GM13976 (cell line): ENCODE measurements around the gene NINL.
A peak's percentile ranks its signal among the peaks of the same experiment; 100 is the strongest.
"Not testable (repeated sequence)": the region's sequence is repeated elsewhere in the genome, so short reads cannot be mapped to it uniquely, and the experiment has no call there.

ENCODE experiments used
- DNase-seq: peaks from one replicate; pipeline ENCODE4 v3.0.0; 2012; ENCODE audit warnings: low spot score
- in situ Hi-C: fragments of 300-500 bp; cut with MboI; formaldehyde crosslinking; loops from one replicate; pipeline ENCODE4 v1.12.0; 2022; ENCODE audit warnings: low sequenced_read_pairs, mixed read lengths, inconsistent platforms; ENCODE audit not compliant: unreplicated experiment
- TF ChIP-seq, protein P1 (sequence below): IDR thresholded peaks from 2 replicates; pipeline ENCODE4 v1.5.1; 2012; ENCODE audit warnings: borderline replicate concordance, mild to moderate bottlenecking; ENCODE audit not compliant: insufficient read depth; ENCODE audit errors: extremely low read depth, missing control alignments, control extremely low read depth

Gene NINL

DNA sequence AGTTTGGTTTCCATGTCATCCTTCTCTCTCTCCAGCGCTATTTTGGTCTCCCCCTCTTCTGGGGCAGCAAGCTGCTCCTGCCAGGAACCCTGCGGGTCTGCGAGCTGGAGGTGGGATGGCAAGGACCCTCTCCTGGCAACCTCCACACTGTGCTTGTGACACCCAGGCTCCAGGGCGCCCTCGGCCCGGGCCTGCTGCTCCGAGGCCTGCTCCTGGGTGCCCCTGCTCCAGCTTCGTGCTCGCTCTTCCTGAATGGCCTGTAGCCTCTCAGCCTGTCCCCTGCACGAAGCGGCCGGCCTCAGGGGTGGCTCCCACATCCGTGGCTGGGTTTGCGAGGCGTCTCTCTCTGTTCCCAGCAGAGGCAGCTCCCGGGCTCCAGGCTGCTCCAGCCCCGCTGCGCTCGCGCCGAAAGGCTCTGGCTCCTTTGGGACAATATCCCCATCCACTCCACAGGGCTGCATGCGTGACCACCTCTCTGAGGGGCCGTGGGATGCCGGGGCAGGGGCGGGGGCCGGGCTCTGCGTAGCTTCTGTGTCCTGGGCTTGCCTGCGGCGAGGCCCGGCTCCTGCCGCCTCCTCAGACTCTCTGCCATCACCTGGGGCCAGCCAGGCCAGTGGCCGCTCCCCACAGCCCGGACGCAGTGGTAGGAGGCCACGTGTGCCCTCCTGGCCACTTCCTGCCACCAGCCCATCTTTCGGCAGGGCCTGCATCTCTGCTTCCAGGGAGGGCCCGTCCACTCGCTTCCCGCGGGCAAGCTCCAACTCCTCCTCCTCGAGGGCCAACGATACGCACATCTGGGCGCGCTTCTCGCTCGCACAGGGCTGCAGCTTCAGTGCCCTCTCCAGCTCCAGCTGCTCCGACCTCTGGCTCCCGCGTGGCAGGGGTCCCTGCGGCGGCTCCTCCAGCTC, 109.0 kb downstream of the NINL start:
- TF ChIP-seq, protein P1, sequence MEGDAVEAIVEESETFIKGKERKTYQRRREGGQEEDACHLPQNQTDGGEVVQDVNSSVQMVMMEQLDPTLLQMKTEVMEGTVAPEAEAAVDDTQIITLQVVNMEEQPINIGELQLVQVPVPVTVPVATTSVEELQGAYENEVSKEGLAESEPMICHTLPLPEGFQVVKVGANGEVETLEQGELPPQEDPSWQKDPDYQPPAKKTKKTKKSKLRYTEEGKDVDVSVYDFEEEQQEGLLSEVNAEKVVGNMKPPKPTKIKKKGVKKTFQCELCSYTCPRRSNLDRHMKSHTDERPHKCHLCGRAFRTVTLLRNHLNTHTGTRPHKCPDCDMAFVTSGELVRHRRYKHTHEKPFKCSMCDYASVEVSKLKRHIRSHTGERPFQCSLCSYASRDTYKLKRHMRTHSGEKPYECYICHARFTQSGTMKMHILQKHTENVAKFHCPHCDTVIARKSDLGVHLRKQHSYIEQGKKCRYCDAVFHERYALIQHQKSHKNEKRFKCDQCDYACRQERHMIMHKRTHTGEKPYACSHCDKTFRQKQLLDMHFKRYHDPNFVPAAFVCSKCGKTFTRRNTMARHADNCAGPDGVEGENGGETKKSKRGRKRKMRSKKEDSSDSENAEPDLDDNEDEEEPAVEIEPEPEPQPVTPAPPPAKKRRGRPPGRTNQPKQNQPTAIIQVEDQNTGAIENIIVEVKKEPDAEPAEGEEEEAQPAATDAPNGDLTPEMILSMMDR, result no peak
- DNase-seq, result no peak
- in situ Hi-C loops, result no loop called here

DNA sequence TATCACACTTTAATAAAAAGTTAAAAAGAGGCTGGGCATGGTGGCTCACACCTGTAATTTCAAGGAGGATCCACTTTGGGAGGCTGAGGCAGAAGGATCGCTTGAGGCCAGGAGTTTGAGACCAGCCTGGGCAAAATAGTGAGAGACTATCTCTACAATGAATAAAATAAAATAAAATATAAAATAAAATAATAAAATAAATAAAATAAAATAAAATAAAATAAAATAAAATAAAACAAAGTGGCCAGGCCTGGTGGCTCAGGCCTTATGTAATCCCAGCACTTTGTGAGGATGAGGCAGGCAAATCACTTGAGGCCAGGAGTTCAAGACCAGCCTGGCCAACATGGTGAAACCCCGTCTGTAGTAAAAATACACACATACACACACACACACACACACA, 112.0 kb downstream of the NINL start:
- in situ Hi-C loops, DNase-seq: not testable (repeated sequence)

DNA sequence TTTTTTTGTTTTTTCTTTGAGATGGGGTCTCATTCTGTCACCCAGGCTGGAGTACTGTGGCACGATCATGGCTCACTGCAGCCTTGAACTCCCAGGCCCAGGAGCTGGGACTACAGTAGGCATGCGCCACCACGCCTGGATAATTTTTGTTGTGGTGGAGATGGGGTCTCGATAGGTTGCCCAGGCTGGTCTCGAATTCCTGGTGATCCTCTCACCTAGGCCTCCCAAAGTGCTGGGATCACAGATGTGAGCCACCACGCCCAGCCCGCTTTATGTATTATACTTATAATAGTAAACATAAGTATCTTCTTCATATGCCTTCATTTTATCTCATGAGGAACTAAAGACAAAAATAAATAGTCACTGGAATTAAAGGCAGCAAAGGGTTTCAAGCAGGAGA, 114.3 kb downstream of the NINL start:
- no peak for DNase-seq
- TF ChIP-seq, protein P1, result no peak
- in situ Hi-C loops, result no loop called here

DNA sequence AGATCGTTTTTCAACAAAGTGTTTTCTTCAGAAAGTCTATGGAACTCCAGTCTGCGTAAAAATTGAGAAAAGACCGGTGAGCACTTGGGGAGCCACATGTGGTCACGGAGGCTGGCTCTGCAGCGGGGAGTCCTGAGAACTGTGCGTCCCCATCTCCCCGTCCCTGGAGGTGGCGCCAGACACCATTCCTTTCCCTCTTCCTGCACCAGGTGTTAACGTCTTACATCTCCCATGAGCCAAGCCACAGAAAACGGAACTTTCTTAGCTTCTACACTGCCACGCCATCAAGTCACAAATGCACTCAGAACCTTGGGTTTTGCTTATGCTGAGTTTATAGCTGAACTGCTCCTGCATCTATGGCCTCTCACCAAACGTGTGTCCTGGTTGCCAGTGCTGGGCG, 115.3 kb downstream of the NINL start:
- in situ Hi-C loops, result no loop called here
- TF ChIP-seq, protein P1, result peak; percentile 52
- DNase-seq, result peak; percentile 77

DNA sequence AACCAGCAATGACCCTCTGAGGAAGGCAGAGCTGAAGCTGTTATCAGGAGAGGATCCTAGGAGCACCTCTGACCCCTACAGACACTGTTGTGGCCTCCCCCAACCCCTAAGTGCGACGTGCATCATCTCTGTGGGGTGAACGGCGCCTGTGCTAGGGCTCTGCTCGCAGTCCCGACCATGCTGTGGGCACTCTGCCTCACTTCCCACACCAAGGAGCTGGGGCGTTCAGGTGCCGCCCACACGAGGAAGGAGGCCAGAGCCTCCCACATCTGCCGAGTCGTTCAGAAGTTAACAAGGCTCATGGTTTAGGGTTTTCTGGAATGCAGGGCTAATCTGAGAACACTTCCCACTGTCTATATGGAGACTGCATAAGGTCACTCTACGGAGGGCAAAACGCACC, 115.8 kb downstream of the NINL start:
- in situ Hi-C loops, result no loop called here
- TF ChIP-seq, protein P1, result no peak
- no peak for DNase-seq

DNA sequence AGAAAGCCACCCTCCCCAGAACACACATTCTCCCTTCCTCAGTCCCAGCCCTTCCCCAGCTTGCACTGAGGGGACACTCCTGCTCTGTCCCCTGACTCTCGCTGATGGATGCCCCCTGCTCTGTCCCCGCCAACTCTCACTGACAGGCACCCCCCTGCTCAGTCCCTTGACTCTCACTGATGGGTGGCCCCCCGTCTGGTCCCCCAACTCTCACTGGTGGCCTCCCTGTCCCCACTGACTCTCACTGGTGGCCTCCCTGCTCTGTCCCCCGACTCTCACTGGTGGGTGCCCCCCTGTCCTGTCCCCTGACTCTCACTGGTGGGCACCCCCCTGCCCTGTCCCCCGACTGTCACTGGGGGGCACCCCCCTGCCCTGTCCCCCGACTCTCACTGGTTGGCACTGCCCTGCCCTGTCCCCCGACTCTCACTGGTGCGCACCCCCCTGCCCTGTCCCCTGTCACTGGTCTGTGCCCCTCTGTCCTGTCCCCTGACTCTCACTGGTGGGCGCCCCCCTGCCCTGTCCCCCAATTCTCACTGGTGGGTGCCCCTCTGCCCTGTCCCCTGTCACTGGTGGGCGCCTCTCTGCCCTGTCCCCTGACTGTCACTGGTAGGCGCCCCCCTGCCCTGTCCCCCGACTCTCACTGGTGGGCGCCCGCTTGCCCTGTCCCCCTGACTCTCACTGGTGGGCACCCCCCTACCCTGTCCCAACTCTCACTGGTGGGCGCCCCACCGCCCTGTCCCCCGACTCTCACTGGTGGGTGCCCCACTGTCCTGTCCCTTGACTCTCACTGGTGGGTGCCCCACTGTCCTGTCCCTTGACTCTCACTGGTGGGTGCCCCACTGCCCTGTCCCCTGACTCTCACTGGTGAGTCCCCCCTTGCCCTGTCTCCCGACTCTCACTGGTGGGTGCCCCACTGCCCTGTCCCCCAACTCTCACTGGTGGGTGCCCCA, 116.9 kb downstream of the NINL start:
- DNase-seq, result no peak
- TF ChIP-seq, protein P1, result no peak
- in situ Hi-C loops, result no loop called here
